Gastrocnemius medialis (tissue), 4 donors: ENCODE measurements around the gene PGAP3.

ENCODE experiments used
- POLR2A ChIP-seq, 2 donors: fragments of 450-650 bp; IDR thresholded peaks; one replicate each; pipeline ENCODE4 v1.6.1; 2017; ENCODE audit warnings: antibody characterized with exemption in 2 of 2, mild to moderate bottlenecking in 2 of 2, moderate library complexity in 2 of 2
- TF ChIP-seq, protein P1 (sequence below), 5 experiments: fragments of 450-650 bp in 3 of 5; fragments of 200-600 bp in 2 of 5; sonication (generic) in 2 of 5; IDR thresholded peaks in 4 of 5; conservative IDR thresholded peaks in 1 of 5; 1 replicate in 4 of 5; 2 replicates in 1 of 5; pipeline ENCODE4 v1.5.1; 2016 to 2019; ENCODE audit warnings: antibody characterized with exemption in 5 of 5, mild to moderate bottlenecking in 3 of 5, moderate library complexity in 3 of 5

DNA sequence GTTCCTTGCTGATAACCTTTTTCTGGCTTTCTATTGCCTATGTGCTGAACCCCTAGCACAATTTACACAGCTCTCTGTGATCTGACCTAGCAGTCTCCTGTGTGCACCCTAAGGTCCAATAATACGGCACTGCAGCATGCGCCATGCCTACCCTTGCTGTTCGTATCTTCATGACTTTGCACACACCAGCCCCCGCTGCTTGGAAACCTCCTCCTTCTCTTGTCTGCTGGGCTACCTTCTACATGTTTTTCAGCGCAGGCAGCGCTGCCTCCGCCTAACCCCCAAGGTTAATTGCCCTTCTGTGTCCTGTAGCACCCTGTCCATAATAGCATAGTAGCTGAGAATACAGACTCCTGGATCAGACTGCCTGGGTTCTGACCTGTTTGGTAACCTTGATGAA, 49.5 kb downstream of the PGAP3 start:
- TF ChIP-seq POLR2A (IDR thresholded peaks at IDR 0.05): no peak
- TF ChIP-seq, protein P1, sequence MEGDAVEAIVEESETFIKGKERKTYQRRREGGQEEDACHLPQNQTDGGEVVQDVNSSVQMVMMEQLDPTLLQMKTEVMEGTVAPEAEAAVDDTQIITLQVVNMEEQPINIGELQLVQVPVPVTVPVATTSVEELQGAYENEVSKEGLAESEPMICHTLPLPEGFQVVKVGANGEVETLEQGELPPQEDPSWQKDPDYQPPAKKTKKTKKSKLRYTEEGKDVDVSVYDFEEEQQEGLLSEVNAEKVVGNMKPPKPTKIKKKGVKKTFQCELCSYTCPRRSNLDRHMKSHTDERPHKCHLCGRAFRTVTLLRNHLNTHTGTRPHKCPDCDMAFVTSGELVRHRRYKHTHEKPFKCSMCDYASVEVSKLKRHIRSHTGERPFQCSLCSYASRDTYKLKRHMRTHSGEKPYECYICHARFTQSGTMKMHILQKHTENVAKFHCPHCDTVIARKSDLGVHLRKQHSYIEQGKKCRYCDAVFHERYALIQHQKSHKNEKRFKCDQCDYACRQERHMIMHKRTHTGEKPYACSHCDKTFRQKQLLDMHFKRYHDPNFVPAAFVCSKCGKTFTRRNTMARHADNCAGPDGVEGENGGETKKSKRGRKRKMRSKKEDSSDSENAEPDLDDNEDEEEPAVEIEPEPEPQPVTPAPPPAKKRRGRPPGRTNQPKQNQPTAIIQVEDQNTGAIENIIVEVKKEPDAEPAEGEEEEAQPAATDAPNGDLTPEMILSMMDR (IDR thresholded peaks at IDR 0.05 in 4 of 5, conservative IDR thresholded peaks at IDR 0.05 in 1 of 5): no peak
